Measurements from ENCODE around the gene ALKBH4.

Gene ALKBH4

GRCh38 chr7:102453319-102453718 lies 11.3 kb downstream of the ALKBH4 start:
- no CpG with 5 or more reads among the region's 7 CpGs for WGBS (ENCODE audit: insufficient coverage, insufficient read length)
- no peaks in the 10 kb centered on the region for H3K27me3 ChIP-seq (ENCODE audit: control insufficient read depth, insufficient read depth, low read length)
- H3K4me3 ChIP-seq (ENCODE audit: low read length) = no peak overlapping the region
- peaks cover 11% of the 10 kb centered on the region for H3K36me3 ChIP-seq (ENCODE audit: control insufficient read depth, insufficient read depth, low read length)
- no peak for DNase-seq (ENCODE audit: low read depth, low spot score)
- no peaks in the 10 kb centered on the region for H3K9me3 ChIP-seq (ENCODE audit: control insufficient read depth, insufficient read depth, low read length)
- H3K4me1 ChIP-seq (ENCODE audit: control insufficient read depth, insufficient read depth, low read length) = no peaks in the 10 kb centered on the region; the same call in 1 of the 2 replicates
- H3K27ac ChIP-seq (ENCODE audit: low read length) = no peak overlapping the region

GRCh38 chr7:102452451-102452850 lies 12.2 kb downstream of the ALKBH4 start:
- Histone ChIP-seq H3K27me3 (ENCODE audit: control insufficient read depth, insufficient read depth, low read length) (no peaks in the 10 kb centered on the region), H3K9me3 (ENCODE audit: control insufficient read depth, insufficient read depth, low read length) (no peaks in the 10 kb centered on the region), H3K36me3 (ENCODE audit: control insufficient read depth, insufficient read depth, low read length) (peaks cover 5% of the 10 kb centered on the region), H3K27ac (ENCODE audit: low read length) (no peak overlapping the region), H3K4me3 (ENCODE audit: low read length) (no peak overlapping the region), H3K4me1 (ENCODE audit: control insufficient read depth, insufficient read depth, low read length) (no peaks in the 10 kb centered on the region; the same call in 1 of the 2 replicates)
- no CpG with 5 or more reads among the region's 6 CpGs for WGBS (ENCODE audit: insufficient coverage, insufficient read length)
- no peak for DNase-seq (ENCODE audit: low read depth, low spot score)

- Histone ChIP-seq H3K4me3 (ENCODE audit: low read length) (no peak overlapping the region), H3K27ac (ENCODE audit: low read length) (no peak overlapping the region), H3K9me3 (ENCODE audit: control insufficient read depth, insufficient read depth, low read length) (no peaks in the 10 kb centered on the region), H3K4me1 (ENCODE audit: control insufficient read depth, insufficient read depth, low read length) (no peaks in the 10 kb centered on the region; the same call in 1 of the 2 replicates), H3K36me3 (ENCODE audit: control insufficient read depth, insufficient read depth, low read length) (peaks cover 3% of the 10 kb centered on the region; the same call in 1 of the 2 replicates), H3K27me3 (ENCODE audit: control insufficient read depth, insufficient read depth, low read length) (no peaks in the 10 kb centered on the region)
- WGBS (ENCODE audit: insufficient coverage, insufficient read length) = no CpG with 5 or more reads among the region's 23 CpGs
- no peak for DNase-seq (ENCODE audit: low read depth, low spot score)
These were observed 13.2 kb downstream of the ALKBH4 start for GRCh38 chr7:102451371-102452054.

GRCh38 chr7:102450242-102450641 lies 14.4 kb downstream of the ALKBH4 start:
- Histone ChIP-seq H3K9me3 (ENCODE audit: control insufficient read depth, insufficient read depth, low read length) (no peaks in the 10 kb centered on the region), H3K36me3 (ENCODE audit: control insufficient read depth, insufficient read depth, low read length) (peaks cover 6% of the 10 kb centered on the region; the same call in 1 of the 2 replicates), H3K27me3 (ENCODE audit: control insufficient read depth, insufficient read depth, low read length) (no peaks in the 10 kb centered on the region), H3K27ac (ENCODE audit: low read length) (no peak overlapping the region), H3K4me1 (ENCODE audit: control insufficient read depth, insufficient read depth, low read length) (no peaks in the 10 kb centered on the region; the same call in 1 of the 2 replicates), H3K4me3 (ENCODE audit: low read length) (no peak overlapping the region)
- DNase-seq (ENCODE audit: low read depth, low spot score) = no peak
- WGBS (ENCODE audit: insufficient coverage, insufficient read length) = no CpG with 5 or more reads among the region's 6 CpGs

- Histone ChIP-seq H3K27ac (ENCODE audit: low read length) (no peak overlapping the region), H3K9me3 (ENCODE audit: control insufficient read depth, insufficient read depth, low read length) (no peaks in the 10 kb centered on the region), H3K4me1 (ENCODE audit: control insufficient read depth, insufficient read depth, low read length) (no peaks in the 10 kb centered on the region; the same call in 1 of the 2 replicates), H3K27me3 (ENCODE audit: control insufficient read depth, insufficient read depth, low read length) (no peaks in the 10 kb centered on the region), H3K36me3 (ENCODE audit: control insufficient read depth, insufficient read depth, low read length) (peaks cover 6% of the 10 kb centered on the region; the same call in 1 of the 2 replicates), H3K4me3 (ENCODE audit: low read length) (no peak overlapping the region)
- WGBS (ENCODE audit: insufficient coverage, insufficient read length) = no CpG with 5 or more reads among the region's 15 CpGs
- DNase-seq (ENCODE audit: low read depth, low spot score) = no peak
These were observed 15.5 kb downstream of the ALKBH4 start for GRCh38 chr7:102449136-102449535.

DNA sequence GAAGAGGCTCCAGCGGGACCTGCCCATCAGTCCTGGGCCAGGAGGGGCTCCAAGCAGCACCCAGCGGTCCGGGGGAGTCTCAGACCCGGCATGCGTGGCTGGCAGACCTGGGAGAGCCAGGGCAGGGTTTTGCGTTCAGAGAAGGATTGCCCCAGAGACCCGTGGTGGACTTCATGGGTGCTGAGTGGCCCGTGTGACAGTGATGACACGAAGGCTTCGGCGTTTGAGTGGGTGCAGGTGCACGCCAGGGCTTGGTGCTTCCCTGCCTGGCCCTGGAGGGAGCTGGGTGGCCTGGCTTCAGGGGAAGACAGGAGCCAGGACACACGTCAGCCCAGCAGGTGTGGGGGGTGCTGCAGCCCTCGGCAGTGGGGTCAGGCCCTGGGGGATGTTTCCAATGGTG lies 17.4 kb downstream of the ALKBH4 start:
- no peak for DNase-seq (ENCODE audit: low read depth, low spot score)
- H3K36me3 ChIP-seq (ENCODE audit: control insufficient read depth, insufficient read depth, low read length) = peaks cover 6% of the 10 kb centered on the region; the same call in 1 of the 2 replicates
- WGBS (ENCODE audit: insufficient coverage, insufficient read length) = no CpG with 5 or more reads among the region's 14 CpGs
- no peaks in the 10 kb centered on the region for H3K9me3 ChIP-seq (ENCODE audit: control insufficient read depth, insufficient read depth, low read length)
- no peak overlapping the region for H3K27ac ChIP-seq (ENCODE audit: low read length)
- no peaks in the 10 kb centered on the region; the same call in 1 of the 2 replicates for H3K4me1 ChIP-seq (ENCODE audit: control insufficient read depth, insufficient read depth, low read length)
- H3K27me3 ChIP-seq (ENCODE audit: control insufficient read depth, insufficient read depth, low read length) = no peaks in the 10 kb centered on the region
- no peak overlapping the region for H3K4me3 ChIP-seq (ENCODE audit: low read length)

GRCh38 chr7:102446387-102447156 lies 18.1 kb downstream of the ALKBH4 start:
- DNase-seq (ENCODE audit: low read depth, low spot score) = no peak
- Histone ChIP-seq H3K9me3 (ENCODE audit: control insufficient read depth, insufficient read depth, low read length) (no peaks in the 10 kb centered on the region), H3K27ac (ENCODE audit: low read length) (no peak overlapping the region), H3K4me1 (ENCODE audit: control insufficient read depth, insufficient read depth, low read length) (no peaks in the 10 kb centered on the region), H3K36me3 (ENCODE audit: control insufficient read depth, insufficient read depth, low read length) (peaks cover 6% of the 10 kb centered on the region; the same call in 1 of the 2 replicates), H3K4me3 (ENCODE audit: low read length) (no peak overlapping the region), H3K27me3 (ENCODE audit: control insufficient read depth, insufficient read depth, low read length) (no peaks in the 10 kb centered on the region)
- WGBS (ENCODE audit: insufficient coverage, insufficient read length) = no CpG with 5 or more reads among the region's 41 CpGs

DNA sequence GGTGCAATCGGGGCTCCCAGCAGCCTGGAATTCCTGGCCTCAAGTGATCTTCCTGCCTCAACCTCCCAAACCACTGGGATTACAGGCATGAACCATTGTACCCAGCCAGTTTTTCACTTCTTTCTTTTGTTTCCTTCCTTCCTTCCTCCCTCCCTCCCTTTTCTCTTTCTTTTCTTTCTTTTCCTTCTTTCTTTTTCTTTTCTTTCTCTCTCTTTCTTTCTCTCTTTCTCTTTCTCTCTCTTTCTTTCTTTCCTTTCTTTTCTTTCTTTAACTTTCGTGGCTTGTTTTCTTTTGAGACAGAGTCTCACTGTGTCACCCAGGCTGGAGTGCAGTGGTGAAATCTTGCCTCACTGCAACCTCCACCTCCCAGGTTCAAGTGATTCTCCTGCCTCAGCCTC lies 19.0 kb downstream of the ALKBH4 start:
- Histone ChIP-seq H3K9me3 (ENCODE audit: control insufficient read depth, insufficient read depth, low read length) (no peaks in the 10 kb centered on the region), H3K36me3 (ENCODE audit: control insufficient read depth, insufficient read depth, low read length) (peaks cover 6% of the 10 kb centered on the region; the same call in 1 of the 2 replicates), H3K27ac (ENCODE audit: low read length) (no peak overlapping the region), H3K4me3 (ENCODE audit: low read length) (no peak overlapping the region), H3K27me3 (ENCODE audit: control insufficient read depth, insufficient read depth, low read length) (no peaks in the 10 kb centered on the region), H3K4me1 (ENCODE audit: control insufficient read depth, insufficient read depth, low read length) (no peaks in the 10 kb centered on the region)
- no peak for DNase-seq (ENCODE audit: low read depth, low spot score)
- no CpG with 5 or more reads among the region's 2 CpGs for WGBS (ENCODE audit: insufficient coverage, insufficient read length)

GRCh38 chr7:102444961-102445673 lies 19.5 kb downstream of the ALKBH4 start:
- no CpG with 5 or more reads among the region's 17 CpGs for WGBS (ENCODE audit: insufficient coverage, insufficient read length)
- H3K9me3 ChIP-seq (ENCODE audit: control insufficient read depth, insufficient read depth, low read length) = no peaks in the 10 kb centered on the region
- H3K4me3 ChIP-seq (ENCODE audit: low read length) = no peak overlapping the region
- H3K27me3 ChIP-seq (ENCODE audit: control insufficient read depth, insufficient read depth, low read length) = no peaks in the 10 kb centered on the region
- no peak for DNase-seq (ENCODE audit: low read depth, low spot score)
- H3K27ac ChIP-seq (ENCODE audit: low read length) = no peak overlapping the region
- H3K36me3 ChIP-seq (ENCODE audit: control insufficient read depth, insufficient read depth, low read length) = peaks cover 6% of the 10 kb centered on the region; the same call in 1 of the 2 replicates
- no peaks in the 10 kb centered on the region for H3K4me1 ChIP-seq (ENCODE audit: control insufficient read depth, insufficient read depth, low read length)

Data from iPS DF 6.9 (cell line).